Thyroid gland (tissue), 4 donors: ENCODE measurements around the gene WDR4. TPM values are rescaled to one million over a fixed set of nuclear protein-coding genes. Genes with fewer than 3 reads are reported as not detected.
"Not testable (repeated sequence)": the region's sequence is repeated elsewhere in the genome, so short reads cannot be mapped to it uniquely, and the experiment has no call there.

ENCODE experiments used
- DNase-seq, 2 donors: peaks; one replicate each; pipeline ENCODE4 v3.0.0-alpha.2; 2019
- H3K27ac ChIP-seq, 3 donors: fragments of 200-600 bp; sonication (generic); 1 replicate in 2 of 3; 2 replicates in 1 of 3; pipeline ENCODE4 v1.5.1; 2016 to 2019; ENCODE audit warnings: mild to moderate bottlenecking in 1 of 3, moderate library complexity in 1 of 3
- H3K27me3 ChIP-seq: fragments of 200-600 bp; sonication (generic); one replicate; pipeline ENCODE4 v1.5.1; 2019
- H3K36me3 ChIP-seq, 2 donors: fragments of 200-600 bp; sonication (generic); one replicate each; pipeline ENCODE4 v1.5.1; 2016 to 2019
- H3K4me1 ChIP-seq, 2 donors: fragments of 200-600 bp; sonication (generic); one replicate each; pipeline ENCODE4 v1.5.1; 2017 to 2019
- H3K4me3 ChIP-seq, 3 donors: fragments of 200-600 bp; sonication (generic); replicated peaks in 1 of 3; 1 replicate in 2 of 3; 2 replicates in 1 of 3; pipeline ENCODE4 v1.5.1; 2016; ENCODE audit warnings: mild to moderate bottlenecking in 1 of 3
- H3K9me3 ChIP-seq: fragments of 200-600 bp; sonication (generic); one replicate; pipeline ENCODE4 v1.5.1; 2017
- CTCF ChIP-seq, 6 experiments: fragments of 200-600 bp in 3 of 6; fragments of 450-650 bp in 3 of 6; sonication (generic) in 3 of 6; IDR thresholded peaks; one replicate each; pipeline ENCODE4 v1.5.1; 2016 to 2019; ENCODE audit warnings: antibody characterized with exemption in 6 of 6, mild to moderate bottlenecking in 2 of 6, inconsistent platforms in 1 of 6, moderate library complexity in 1 of 6
- POLR2A ChIP-seq, 2 donors: fragments of 450-650 bp; IDR thresholded peaks; one replicate each; pipeline ENCODE4 v1.6.1; 2017; ENCODE audit warnings: antibody characterized with exemption in 2 of 2, mild to moderate bottlenecking in 2 of 2, moderate library complexity in 1 of 2
- WGBS, 2 donors: methylation state at CpG; one replicate each; pipeline ENCODE4 v1.1.5; 2017; 5-methylcytosine and 5-hydroxymethylcytosine counted together
- intact Hi-C: fragments of 100-400 bp; cut with DNase I; formaldehyde crosslinking; loops from one replicate; pipeline ENCODE4 v1.15.1; 2023
- total RNA-seq, 4 donors: library from RNA; depleted of rRNA; stranded (reverse); fragments of >200 nt; gene quantifications; one replicate each; pipeline ENCODE4 v1.2.3, GENCODE V29; 2016

Gene WDR4
- total RNA-seq, 4 donors from 2014 or later, result 8.1 to 13.2 (median 10.9) TPM

- Histone ChIP-seq H3K36me3 (no peaks in the 10 kb centered on the region), H3K9me3 (no peaks in the 10 kb centered on the region), H3K4me1 (no peaks in the 10 kb centered on the region), H3K27ac (no peak overlapping the region), H3K27me3 (no peaks in the 10 kb centered on the region), H3K4me3 (no peak overlapping the region)
- TF ChIP-seq POLR2A (IDR thresholded peaks at IDR 0.05), result no peak
- TF ChIP-seq CTCF (IDR thresholded peaks at IDR 0.05), result no peak
- intact Hi-C loops, result no loop called here
- 80 to 81% methylated on average over 14 of the region's 14 CpGs for WGBS, 2 donors
- DNase-seq, result no peak
These were observed 72.7 kb downstream of the WDR4 start for GRCh38 chr21:42806509-42807140.

GRCh38 chr21:42801616-42802015 lies 77.7 kb downstream of the WDR4 start:
- H3K9me3 ChIP-seq, H3K27ac ChIP-seq, intact Hi-C loops, H3K4me1 ChIP-seq, H3K27me3 ChIP-seq, H3K4me3 ChIP-seq, DNase-seq, H3K36me3 ChIP-seq: not testable (repeated sequence)
- WGBS, 2 donors, result 86% methylated on average over 6 of the region's 6 CpGs

- H3K27me3 ChIP-seq, result no peaks in the 10 kb centered on the region
- intact Hi-C loops, result no loop called here
- TF ChIP-seq CTCF (IDR thresholded peaks at IDR 0.05) (no peak), POLR2A (IDR thresholded peaks at IDR 0.05) (no peak)
- H3K9me3 ChIP-seq, result no peaks in the 10 kb centered on the region
- peak; percentile 33 to 36 for DNase-seq
- H3K27ac ChIP-seq, result no peak overlapping the region
- H3K4me3 ChIP-seq, result no peak overlapping the region
- no peaks in the 10 kb centered on the region for H3K4me1 ChIP-seq
- H3K36me3 ChIP-seq, result no peaks in the 10 kb centered on the region
- WGBS, 2 donors, result 70 to 81% methylated on average over 5 of the region's 5 CpGs
These were observed 79.4 kb downstream of the WDR4 start for GRCh38 chr21:42799948-42800347.

- Histone ChIP-seq H3K27me3 (no peaks in the 10 kb centered on the region), H3K36me3 (no peaks in the 10 kb centered on the region), H3K4me1 (no peaks in the 10 kb centered on the region), H3K4me3 (no peak overlapping the region), H3K9me3 (no peaks in the 10 kb centered on the region), H3K27ac (no peak overlapping the region)
- 80 to 84% methylated on average over 9 of the region's 9 CpGs for WGBS, 2 donors
- no peak for TF ChIP-seq CTCF (IDR thresholded peaks at IDR 0.05)
- no peak for TF ChIP-seq POLR2A (IDR thresholded peaks at IDR 0.05)
- intact Hi-C loops, result no loop called here
- DNase-seq, result no peak
These were observed 79.8 kb downstream of the WDR4 start for GRCh38 chr21:42799516-42799915.

Other genes with a start within 250 kb of the WDR4 start
- 10 to 100 TPM in 2 of 4 donors, 1 to 10 TPM in 2; 6.9 to 13.0 (median 11.1) TPM for gene PDE9A, start 225.9 kb downstream of the WDR4 start, total RNA-seq
- 10 to 100 TPM; 51.9 to 61.8 (median 55.2) TPM for gene NDUFV3, start 13.8 kb upstream of the WDR4 start, total RNA-seq
- gene ERVH48-1, start 46.1 kb upstream of the WDR4 start, total RNA-seq, result under 1 TPM in 2 of 4 donors, not detected in 2; 0.22 to 0.42 TPM
- 10 to 100 TPM; 21.3 to 36.2 (median 24.0) TPM for gene PKNOX1, start 95.0 kb upstream of the WDR4 start, total RNA-seq
- 100 to 1,000 TPM in 1 of 4 donors, 10 to 100 TPM in 3; 32.8 to 212 (median 51.3) TPM for gene CBS, start 196.3 kb upstream of the WDR4 start, total RNA-seq
- 10 to 100 TPM; 45.1 to 82.0 (median 57.9) TPM for gene U2AF1, start 228.0 kb upstream of the WDR4 start, total RNA-seq